HG03565 (cell line): Measurements from ENCODE around the gene ATP2B2.
"Not testable (repeated sequence)": the region's sequence is repeated elsewhere in the genome, so short reads cannot be mapped to it uniquely, and the experiment has no call there.

Source experiments
- ATAC-seq: cut with Tn5 transposase; IDR thresholded peaks from one replicate; pipeline ENCODE4 v1.9.1; 2021; ENCODE audit warnings: mild to moderate bottlenecking, moderate library complexity; ENCODE audit not compliant: unreplicated experiment

ATP2B2 gene

GRCh38 chr3:10312861-10313260, 192.5 kb downstream of the ATP2B2 start:
- no peak for ATAC-seq

GRCh38 chr3:10312391-10312790, 193.0 kb downstream of the ATP2B2 start:
- ATAC-seq: no peak

GRCh38 chr3:10311710-10312109, 193.7 kb downstream of the ATP2B2 start:
- no peak for ATAC-seq

- ATAC-seq: no peak
These were observed 194.8 kb downstream of the ATP2B2 start for GRCh38 chr3:10310578-10310977.

GRCh38 chr3:10309736-10310135, 195.7 kb downstream of the ATP2B2 start:
- no peak for ATAC-seq

GRCh38 chr3:10308678-10309077, 196.7 kb downstream of the ATP2B2 start:
- ATAC-seq: no peak

GRCh38 chr3:10306156-10306555, 199.2 kb downstream of the ATP2B2 start:
- no peak for ATAC-seq

- ATAC-seq: no peak
These were observed 200.0 kb downstream of the ATP2B2 start for GRCh38 chr3:10305331-10305902.

- no peak for ATAC-seq
These were observed 200.5 kb downstream of the ATP2B2 start for GRCh38 chr3:10304905-10305304.

GRCh38 chr3:10303785-10304184, 201.6 kb downstream of the ATP2B2 start:
- no peak for ATAC-seq

GRCh38 chr3:10303105-10303504, 202.3 kb downstream of the ATP2B2 start:
- ATAC-seq: no peak

GRCh38 chr3:10300087-10300486, 205.3 kb downstream of the ATP2B2 start:
- ATAC-seq: no peak

GRCh38 chr3:10299679-10300078, 205.7 kb downstream of the ATP2B2 start:
- peak; percentile 51 for ATAC-seq

- ATAC-seq: no peak
These were observed 206.2 kb downstream of the ATP2B2 start for GRCh38 chr3:10299175-10299574.

GRCh38 chr3:10298064-10298463, 207.3 kb downstream of the ATP2B2 start:
- not testable (repeated sequence) for ATAC-seq

- no peak for ATAC-seq
These were observed 211.3 kb downstream of the ATP2B2 start for GRCh38 chr3:10294030-10294586.

GRCh38 chr3:10292505-10293419, 212.6 kb downstream of the ATP2B2 start, which contains the start of gene GHRL:
Gene GHRL (minus strand): TSS chr3:10292947. CDS start chr3:10290180, 2,767 bp downstream.
- peak; percentile 75 for ATAC-seq

- no peak for ATAC-seq
These were observed 213.7 kb downstream of the ATP2B2 start for GRCh38 chr3:10291641-10292040.

GRCh38 chr3:10290481-10291176, 214.8 kb downstream of the ATP2B2 start:
- ATAC-seq: no peak

- no peak for ATAC-seq
These were observed 215.5 kb downstream of the ATP2B2 start for GRCh38 chr3:10289787-10290355.

GRCh38 chr3:10289077-10289476, 216.3 kb downstream of the ATP2B2 start:
- no peak for ATAC-seq
